Measurements from ENCODE around the gene XIRP2. TPM values are rescaled to one million over a fixed set of nuclear protein-coding genes. Genes with fewer than 3 reads are reported as not detected.

XIRP2 gene
- total RNA-seq, 1 donor from 2014 or later, result not detected

DNA sequence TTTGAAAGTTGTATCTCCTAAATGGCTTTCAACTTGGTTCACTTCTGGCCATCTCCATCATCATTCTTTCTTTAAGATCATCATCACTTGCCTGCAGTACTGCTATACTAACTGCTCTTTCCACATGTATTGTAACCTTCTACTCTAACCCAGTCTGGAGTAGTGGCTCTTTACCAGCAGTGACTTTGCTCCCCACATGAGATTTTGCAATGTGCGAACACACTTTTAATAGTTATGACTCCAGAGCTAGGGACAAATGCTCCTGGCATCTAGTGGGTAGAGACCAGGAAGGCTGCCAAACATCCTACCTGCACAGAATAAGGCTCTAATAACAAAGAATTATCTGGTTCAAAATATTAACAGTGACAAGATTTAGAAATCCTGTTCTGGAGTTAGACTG is 243.8 kb downstream of the XIRP2 start:
- Mint-ChIP-seq H3K4me1 (peaks cover 15% of the 10 kb centered on the region), H3K36me3 (no peaks in the 10 kb centered on the region)
- no peaks in the 10 kb centered on the region for H3K27me3 ChIP-seq

DNA sequence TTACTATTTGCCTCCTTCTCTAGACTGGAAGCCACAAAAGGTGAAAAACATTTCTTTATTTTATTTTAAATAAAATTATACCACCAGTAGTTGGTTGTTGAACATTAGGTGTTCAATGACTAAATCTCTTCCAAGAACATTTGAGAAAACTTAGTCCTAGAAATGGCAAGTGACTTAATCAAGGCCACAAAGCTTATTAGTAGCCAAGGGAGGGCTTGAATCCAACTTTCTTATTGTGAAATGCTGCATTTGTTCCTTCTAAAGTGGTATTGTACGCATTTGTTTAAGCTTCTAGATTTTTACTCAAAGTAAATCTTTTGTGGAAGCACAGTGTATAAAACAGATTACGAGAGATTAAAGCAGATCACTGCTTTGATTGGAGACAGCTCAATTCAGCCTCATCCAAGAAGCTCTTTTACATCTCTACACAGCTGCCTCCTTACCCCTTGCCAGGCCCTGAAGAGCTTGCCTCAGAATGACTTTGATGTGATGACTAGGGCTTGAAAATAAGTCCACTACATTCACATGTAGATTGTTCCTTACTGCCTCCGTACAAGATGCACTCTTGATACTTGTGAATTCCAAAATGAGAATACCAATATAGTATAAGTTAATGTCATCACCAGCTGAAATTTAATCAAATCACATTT is 244.8 kb downstream of the XIRP2 start:
- Histone ChIP-seq H3K9ac (no peak overlapping the region), H2AFZ (replicated peaks) (no peak overlapping the region)
- no peak overlapping the region for H3K27ac Mint-ChIP-seq

More for the DNA sequence above, 243.8 kb downstream of the XIRP2 start:
- TF ChIP-seq EZH2 (IDR thresholded peaks at IDR 0.05) (no peak), EZH2phosphoT487 (IDR thresholded peaks at IDR 0.05) (no peak)
- TF ChIP-seq, protein P1, sequence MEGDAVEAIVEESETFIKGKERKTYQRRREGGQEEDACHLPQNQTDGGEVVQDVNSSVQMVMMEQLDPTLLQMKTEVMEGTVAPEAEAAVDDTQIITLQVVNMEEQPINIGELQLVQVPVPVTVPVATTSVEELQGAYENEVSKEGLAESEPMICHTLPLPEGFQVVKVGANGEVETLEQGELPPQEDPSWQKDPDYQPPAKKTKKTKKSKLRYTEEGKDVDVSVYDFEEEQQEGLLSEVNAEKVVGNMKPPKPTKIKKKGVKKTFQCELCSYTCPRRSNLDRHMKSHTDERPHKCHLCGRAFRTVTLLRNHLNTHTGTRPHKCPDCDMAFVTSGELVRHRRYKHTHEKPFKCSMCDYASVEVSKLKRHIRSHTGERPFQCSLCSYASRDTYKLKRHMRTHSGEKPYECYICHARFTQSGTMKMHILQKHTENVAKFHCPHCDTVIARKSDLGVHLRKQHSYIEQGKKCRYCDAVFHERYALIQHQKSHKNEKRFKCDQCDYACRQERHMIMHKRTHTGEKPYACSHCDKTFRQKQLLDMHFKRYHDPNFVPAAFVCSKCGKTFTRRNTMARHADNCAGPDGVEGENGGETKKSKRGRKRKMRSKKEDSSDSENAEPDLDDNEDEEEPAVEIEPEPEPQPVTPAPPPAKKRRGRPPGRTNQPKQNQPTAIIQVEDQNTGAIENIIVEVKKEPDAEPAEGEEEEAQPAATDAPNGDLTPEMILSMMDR (IDR thresholded peaks at IDR 0.05), result no peak
- H2AFZ ChIP-seq (replicated peaks), result no peak overlapping the region
- no peaks in the 10 kb centered on the region for H3K9me3 Mint-ChIP-seq
- H3F3A ChIP-seq (ENCODE audit: low read depth), result peaks cover 7% of the 10 kb centered on the region
- no peaks in the 10 kb centered on the region for H3K27me3 Mint-ChIP-seq (ENCODE audit: insufficient read depth, low read depth)
- H4K20me1 ChIP-seq (ENCODE audit: low read depth), result no peaks in the 10 kb centered on the region
- H3K27ac ChIP-seq, result no peak overlapping the region
- H3K9me3 ChIP-seq (ENCODE audit: low read depth), result no peaks in the 10 kb centered on the region
- H3K4me3 Mint-ChIP-seq, result no peak overlapping the region
- H3K4me1 ChIP-seq, result peaks cover 13% of the 10 kb centered on the region
- no peaks in the 10 kb centered on the region for H3K79me2 ChIP-seq (ENCODE audit: low read depth)
- no peak overlapping the region for H3K9ac ChIP-seq
- H3K36me3 ChIP-seq, result no peaks in the 10 kb centered on the region
- no peak overlapping the region for H3K4me2 ChIP-seq
- H3K4me3 ChIP-seq, result no peak overlapping the region
- no peak overlapping the region for H3K27ac Mint-ChIP-seq
- DNase-seq (ENCODE audit: low spot score), result no peak

DNA sequence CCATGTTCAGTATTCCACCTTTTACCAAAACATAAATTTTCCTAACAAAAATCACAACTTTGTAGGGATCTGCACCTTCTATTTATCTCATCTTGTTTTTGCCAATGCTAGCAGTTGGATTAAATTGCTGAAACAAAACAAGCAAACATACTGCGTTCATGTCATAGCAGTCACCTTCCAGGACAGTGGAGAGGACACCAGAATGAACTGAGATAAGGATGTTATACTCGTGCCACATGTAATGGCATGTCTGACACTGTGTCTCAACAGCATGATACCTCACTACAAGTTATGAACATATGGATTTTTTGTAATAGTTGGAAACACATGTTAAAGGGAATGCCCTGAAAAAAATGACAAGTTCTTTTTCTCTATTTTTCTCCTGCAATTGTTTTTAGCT is 245.3 kb downstream of the XIRP2 start:
- Histone ChIP-seq H3K27me3 (no peaks in the 10 kb centered on the region), H3K4me2 (no peak overlapping the region), H3K79me2 (ENCODE audit: low read depth) (no peaks in the 10 kb centered on the region), H3K4me3 (no peak overlapping the region), H4K20me1 (ENCODE audit: low read depth) (no peaks in the 10 kb centered on the region), H3F3A (ENCODE audit: low read depth) (peaks cover 7% of the 10 kb centered on the region), H3K36me3 (no peaks in the 10 kb centered on the region), H3K4me1 (peaks cover 13% of the 10 kb centered on the region), H2AFZ (replicated peaks) (no peak overlapping the region), H3K9me3 (ENCODE audit: low read depth) (no peaks in the 10 kb centered on the region), H3K9ac (no peak overlapping the region), H3K27ac (no peak overlapping the region)
- Mint-ChIP-seq H3K4me1 (peaks cover 15% of the 10 kb centered on the region), H3K4me3 (no peak overlapping the region), H3K9me3 (no peaks in the 10 kb centered on the region), H3K27ac (no peak overlapping the region), H3K36me3 (no peaks in the 10 kb centered on the region), H3K27me3 (ENCODE audit: insufficient read depth, low read depth) (no peaks in the 10 kb centered on the region)
- TF ChIP-seq, protein P1 (IDR thresholded peaks at IDR 0.05), result no peak
- TF ChIP-seq EZH2phosphoT487 (IDR thresholded peaks at IDR 0.05), result no peak
- TF ChIP-seq EZH2 (IDR thresholded peaks at IDR 0.05), result no peak
- no peak for DNase-seq (ENCODE audit: low spot score)

More for the DNA sequence above, 244.8 kb downstream of the XIRP2 start:
- TF ChIP-seq EZH2 (IDR thresholded peaks at IDR 0.05) (no peak), EZH2phosphoT487 (IDR thresholded peaks at IDR 0.05) (no peak)
- TF ChIP-seq, protein P1 (IDR thresholded peaks at IDR 0.05), result no peak
- Histone ChIP-seq H3F3A (ENCODE audit: low read depth) (peaks cover 7% of the 10 kb centered on the region), H3K27ac (no peak overlapping the region), H3K79me2 (ENCODE audit: low read depth) (no peaks in the 10 kb centered on the region), H3K36me3 (no peaks in the 10 kb centered on the region), H4K20me1 (ENCODE audit: low read depth) (no peaks in the 10 kb centered on the region), H3K4me3 (no peak overlapping the region), H3K4me2 (no peak overlapping the region), H3K27me3 (no peaks in the 10 kb centered on the region), H3K9me3 (ENCODE audit: low read depth) (no peaks in the 10 kb centered on the region), H3K4me1 (peaks cover 13% of the 10 kb centered on the region)
- H3K4me3 Mint-ChIP-seq, result no peak overlapping the region
- H3K9me3 Mint-ChIP-seq, result no peaks in the 10 kb centered on the region
- H3K36me3 Mint-ChIP-seq, result no peaks in the 10 kb centered on the region
- H3K4me1 Mint-ChIP-seq, result peaks cover 15% of the 10 kb centered on the region
- H3K27me3 Mint-ChIP-seq (ENCODE audit: insufficient read depth, low read depth), result no peaks in the 10 kb centered on the region
- DNase-seq (ENCODE audit: low spot score), result peak; percentile 10

Data from neural progenitor cell (in vitro differentiated cells).